ENCODE measurements around the gene COX10.
"Not testable (repeated sequence)": the region's sequence is repeated elsewhere in the genome, so short reads cannot be mapped to it uniquely, and the experiment has no call there.

Gene COX10

DNA sequence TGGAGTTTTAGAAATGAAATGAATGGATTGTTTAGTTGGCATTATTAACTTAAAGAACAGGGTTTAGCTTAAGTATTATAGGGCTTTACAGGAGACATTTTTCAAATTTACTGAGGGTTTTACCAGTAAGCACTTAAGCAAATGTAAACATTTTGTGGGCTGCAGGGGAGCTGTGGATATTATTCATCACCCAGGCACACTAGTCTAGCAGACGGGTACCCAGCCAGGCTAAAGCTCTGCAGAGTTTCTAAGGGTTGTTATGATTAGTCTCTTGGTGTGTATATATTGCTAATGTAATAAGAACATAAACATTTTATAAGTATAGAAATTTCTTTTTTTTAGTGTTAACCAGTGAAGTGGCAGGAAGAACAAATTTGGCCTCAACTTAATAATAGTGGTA is 110.6 kb downstream of the COX10 start:
- DNase-seq (ENCODE audit: low read depth) = not testable (repeated sequence)

DNA sequence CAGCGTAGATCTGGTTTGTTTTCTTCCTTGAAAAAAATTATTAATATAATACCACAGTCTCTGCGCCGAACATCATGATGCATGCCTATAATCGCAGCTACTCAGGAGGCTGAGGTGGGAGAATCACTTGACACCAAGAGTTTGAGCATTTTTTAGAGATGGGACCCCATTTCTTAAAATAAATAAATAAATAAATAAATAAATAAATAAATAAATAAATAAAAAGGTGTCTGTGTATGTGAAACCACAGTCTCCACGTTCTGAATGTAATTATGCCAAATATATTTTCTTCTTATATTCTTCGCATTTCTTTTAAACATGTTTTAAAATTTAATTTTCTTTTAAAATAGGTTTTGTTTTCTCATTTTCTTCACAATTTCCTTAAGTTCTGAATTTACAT is 112.8 kb downstream of the COX10 start:
- DNase-seq (ENCODE audit: low read depth) = not testable (repeated sequence)

DNA sequence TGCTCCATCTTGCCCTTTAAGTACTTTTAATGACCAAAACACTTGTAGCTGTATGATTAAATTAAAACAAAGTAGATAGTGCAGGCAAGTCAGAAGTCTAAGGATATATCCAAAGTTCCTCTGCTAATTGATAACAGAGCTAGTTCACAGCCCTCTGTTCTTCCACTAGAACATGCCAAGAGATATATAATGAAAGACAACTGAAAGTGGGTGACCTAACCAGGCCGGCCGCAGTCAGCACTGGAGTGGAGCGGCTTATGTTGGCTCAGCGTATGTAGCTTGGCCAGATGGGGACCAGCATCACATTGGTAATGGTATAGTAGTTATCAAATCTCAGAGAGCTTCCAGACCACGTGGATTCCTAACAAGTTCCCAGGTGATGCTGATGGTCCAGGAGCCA is 115.2 kb downstream of the COX10 start:
- not testable (repeated sequence) for DNase-seq (ENCODE audit: low read depth)

DNA sequence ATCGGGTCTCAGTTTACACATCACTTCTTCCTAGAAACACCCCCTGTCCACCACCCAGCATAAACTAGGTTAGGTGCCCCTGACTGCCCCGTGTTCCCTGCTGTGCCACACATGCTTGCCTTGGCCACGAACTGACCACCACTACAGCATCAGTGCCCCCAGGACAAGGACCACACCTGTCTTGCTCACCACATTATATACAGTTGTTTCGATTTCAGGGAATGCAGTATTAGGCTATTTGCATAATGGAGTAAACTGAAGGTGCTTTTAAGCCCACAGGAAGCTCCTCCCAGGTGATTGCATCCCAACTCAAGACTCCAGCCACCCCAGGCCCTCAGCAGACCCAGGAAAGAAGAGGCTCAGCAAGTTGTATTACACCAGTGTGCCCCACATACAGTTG is 117.1 kb downstream of the COX10 start:
- DNase-seq (ENCODE audit: low read depth) = not testable (repeated sequence)

DNA sequence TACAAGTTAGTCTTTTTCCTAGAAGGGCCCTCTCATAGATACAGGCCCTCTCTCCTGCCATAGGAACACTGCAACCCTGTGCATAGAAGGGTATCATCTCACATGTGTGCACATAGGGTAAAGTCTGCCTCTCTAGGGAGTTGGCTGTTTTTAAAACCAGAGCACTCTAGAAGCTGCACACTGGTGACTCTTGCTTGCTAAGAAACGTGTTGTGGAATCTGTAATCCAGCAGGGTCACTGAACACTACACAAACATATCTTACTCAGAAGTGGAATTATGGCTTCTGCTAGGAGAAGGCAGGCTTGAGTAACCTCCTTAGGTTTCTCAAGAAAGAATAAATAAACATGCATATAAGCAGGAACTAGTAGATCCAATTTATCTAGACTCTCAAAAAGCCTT is 121.5 kb downstream of the COX10 start:
- not testable (repeated sequence) for DNase-seq (ENCODE audit: low read depth)

DNA sequence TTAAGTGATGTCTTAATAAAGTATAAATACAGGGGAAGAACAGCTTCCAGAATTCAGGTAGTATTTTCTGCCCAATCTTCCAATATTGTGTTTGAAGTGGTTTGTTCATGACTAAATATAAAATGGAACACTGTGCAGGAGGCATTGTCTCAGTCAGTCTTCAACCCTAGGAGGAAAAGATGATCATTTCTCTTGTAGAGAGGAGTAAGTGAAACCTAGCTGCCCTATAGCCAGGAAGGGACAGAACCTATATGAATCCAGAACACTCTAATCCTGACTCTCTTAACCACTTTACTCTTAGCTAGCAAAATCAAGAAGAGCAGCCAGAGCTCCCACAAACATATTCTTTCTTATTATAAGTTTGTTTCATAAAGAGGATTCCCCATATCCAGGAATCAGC is 122.2 kb downstream of the COX10 start:
- not testable (repeated sequence) for DNase-seq (ENCODE audit: low read depth)

DNA sequence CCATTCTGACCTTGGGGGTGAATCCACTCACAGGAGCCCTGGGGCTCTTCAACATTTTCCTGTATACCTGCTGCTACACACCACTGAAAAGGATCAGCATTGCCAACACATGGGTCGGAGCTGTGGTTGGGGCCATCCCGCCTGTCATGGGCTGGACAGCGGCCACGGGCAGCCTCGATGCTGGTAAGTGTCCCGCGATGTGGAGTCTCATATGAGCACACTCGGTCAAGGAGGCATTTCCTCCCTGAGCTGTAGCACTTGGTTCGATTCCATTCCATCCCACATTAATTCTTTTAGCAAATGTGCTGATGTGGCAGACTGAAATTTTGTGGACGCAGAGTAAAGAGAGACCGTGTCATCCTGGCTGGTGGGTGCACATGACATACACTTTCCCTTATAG is 122.7 kb downstream of the COX10 start:
- not testable (repeated sequence) for DNase-seq (ENCODE audit: low read depth)

DNA sequence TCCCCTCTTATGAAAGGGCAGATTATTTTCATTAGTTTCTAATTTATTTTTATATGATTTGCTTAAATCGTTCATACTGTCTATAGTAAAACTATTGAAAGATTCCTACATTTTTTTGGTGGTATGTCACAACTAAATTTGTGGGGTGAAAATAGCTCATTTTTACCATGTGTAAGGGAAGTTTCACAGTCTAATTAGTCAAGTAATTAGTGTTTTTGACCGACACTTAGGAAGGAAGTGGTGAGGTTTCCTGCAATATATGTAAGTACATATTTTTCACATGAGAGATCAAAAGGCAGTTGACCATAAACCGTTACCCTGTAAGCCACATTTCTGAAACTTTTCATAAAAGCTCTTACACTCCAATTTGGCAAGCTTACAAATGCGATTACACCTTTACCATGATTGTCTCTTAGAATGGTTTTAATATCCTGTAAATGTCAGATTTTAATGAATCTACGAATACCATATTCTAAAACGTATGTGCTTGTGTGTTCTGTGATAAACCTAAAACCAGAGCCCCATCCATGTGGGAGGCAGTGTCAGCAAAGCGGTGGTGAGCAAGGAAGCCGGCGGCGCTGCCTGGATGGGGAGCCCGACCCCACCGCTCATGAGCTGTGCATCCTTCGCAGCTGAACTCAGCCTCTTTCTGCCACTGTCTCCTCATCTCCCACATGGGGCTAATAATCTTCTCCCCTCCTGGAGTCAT is 123.5 kb downstream of the COX10 start:
- not testable (repeated sequence) for DNase-seq (ENCODE audit: low read depth)

DNA sequence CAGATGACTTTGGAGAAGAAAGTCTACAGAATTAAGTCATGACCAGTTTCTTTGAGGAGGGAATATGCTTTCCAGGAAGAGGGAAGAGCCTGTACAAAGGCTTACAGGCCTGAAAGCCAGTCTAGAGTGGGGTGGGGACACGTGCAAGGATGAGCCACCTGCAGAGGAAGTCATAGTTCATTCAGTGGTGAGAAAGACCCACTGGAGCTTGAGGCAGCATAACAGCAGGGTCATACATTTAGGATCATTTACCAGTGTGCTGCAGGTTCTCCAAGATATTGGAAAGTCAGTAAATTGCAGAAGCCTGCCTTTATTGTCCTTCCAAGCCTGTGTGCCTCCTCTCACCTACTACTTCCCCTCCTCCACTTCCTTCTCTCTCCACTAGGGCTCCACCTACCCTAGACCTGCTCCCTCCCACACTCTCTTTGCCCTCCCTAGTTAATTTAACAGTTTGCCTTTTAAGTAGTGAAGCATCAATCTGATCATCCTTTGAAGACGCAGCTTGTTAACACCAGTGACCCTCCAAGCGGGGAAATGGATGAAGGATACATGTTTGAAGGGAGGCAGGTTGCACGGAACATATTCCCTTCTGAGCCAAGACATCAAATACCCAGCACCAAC is 127.2 kb downstream of the COX10 start:
- DNase-seq (ENCODE audit: low read depth) = no peak

DNA sequence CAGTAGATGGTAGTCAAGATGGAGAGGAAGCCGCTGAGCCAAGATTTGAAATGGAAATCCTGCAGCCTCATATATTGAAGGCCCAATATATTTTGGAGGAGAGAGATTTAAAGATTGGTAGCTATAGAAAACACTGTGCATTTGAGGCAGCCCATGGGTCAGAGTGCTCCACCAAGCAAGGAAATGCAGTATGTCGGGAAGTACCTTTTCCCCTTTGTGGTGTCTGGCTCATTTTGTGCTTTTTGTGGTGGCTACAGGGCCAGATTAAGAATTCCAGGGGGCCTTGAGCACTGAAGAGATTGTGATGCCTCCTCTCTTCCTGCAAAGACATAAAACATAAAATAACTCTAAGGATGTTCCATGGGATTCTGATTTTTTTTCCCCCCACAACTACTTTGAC is 127.8 kb downstream of the COX10 start:
- no peak for DNase-seq (ENCODE audit: low read depth)

DNA sequence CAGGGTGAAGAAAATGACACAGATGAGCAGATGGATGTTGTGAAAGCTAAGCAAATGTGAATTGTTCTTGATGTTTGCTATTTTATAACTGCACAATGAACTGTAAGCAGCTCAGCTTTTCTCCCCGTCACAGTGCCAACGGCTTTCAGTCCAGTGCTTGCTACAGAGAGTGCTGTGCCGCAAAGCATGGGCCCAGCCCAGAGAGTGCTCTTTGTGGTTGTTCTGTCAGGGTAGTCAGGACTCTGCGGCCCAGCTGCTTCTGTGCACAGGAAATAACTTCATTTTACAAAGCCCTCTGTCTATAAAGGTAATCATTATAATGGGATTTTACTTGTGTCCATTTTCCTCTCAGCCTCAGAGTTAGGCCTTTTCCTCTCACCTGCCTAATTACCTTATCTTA is 128.3 kb downstream of the COX10 start:
- peak; percentile 35 for DNase-seq (ENCODE audit: low read depth)

DNA sequence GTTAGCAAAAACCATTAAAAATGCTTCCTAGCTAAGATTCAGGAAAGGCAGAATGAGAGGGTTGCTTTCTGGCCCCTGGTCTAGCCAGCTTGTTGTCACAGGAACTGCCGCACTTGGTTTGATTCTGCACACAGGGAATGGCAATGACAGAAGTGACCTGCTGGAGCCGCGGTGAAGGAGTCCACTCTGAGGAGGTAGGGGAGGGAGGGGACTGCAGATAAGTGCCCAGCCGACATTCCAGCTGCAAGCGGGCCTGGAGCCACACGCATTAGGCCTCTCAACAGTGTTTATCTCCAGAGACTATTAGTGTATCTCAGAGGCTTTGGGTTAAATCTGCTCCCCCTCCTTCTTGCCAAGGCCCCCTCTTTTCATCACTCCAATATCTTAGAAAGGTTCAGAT is 128.7 kb downstream of the COX10 start:
- DNase-seq (ENCODE audit: low read depth) = no peak

DNA sequence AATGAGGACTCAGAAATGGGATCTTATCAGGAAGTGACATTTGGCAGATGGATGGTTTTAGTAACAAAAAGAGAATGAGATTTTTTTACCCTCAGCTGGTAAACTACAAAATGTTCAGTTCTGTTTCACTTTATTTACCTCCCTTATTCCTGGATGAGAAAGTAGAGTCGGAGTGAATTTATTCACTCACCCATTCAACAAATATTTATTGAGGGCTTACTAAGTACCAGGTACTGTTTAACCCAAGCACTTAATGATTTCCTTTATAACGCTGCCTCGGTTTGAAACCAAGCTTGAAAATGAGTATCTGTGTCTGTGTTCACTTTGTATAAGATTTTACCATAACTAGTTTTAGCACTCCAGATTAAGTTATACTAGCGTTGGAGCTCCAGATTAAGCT is 129.3 kb downstream of the COX10 start:
- DNase-seq (ENCODE audit: low read depth) = no peak

DNA sequence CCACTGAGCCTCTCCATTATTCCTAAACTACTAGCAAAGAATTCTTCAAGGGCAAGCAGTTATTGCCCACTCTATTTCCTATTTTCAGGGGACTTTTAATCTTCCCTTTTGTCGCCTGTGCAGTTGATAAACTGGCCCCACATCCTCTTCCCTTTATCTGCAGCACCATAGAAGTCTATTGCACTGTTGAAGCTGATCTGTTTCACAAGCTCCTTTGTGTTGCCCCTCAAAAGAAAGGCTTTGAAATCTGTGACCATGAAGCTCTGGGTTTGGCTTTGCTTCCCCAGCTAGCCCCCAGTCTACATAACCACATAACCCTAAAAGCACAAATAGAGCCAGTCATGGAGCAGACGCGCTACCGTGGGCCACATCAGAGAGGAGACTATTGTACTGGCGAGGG is 130.3 kb downstream of the COX10 start:
- no peak for DNase-seq (ENCODE audit: low read depth)

DNA sequence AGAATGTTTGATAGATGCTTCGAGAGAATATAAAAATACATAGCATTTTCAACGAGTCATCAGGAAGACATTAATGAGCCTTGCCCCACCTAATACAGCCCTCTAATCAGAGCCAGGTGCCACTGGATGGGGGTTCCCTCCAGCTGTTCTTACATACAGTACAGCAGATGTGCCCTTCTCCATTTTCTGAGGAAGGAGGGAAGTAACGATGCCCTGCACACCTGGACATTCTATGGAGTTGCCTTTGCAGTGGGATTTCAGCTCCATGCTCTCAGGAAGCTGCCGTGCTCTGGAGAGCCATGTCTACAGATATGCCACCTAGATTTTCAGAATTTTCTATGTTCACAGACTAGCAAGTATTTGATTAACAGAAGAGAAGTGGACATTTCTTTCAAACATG is 131.1 kb downstream of the COX10 start:
- DNase-seq (ENCODE audit: low read depth) = no peak

DNA sequence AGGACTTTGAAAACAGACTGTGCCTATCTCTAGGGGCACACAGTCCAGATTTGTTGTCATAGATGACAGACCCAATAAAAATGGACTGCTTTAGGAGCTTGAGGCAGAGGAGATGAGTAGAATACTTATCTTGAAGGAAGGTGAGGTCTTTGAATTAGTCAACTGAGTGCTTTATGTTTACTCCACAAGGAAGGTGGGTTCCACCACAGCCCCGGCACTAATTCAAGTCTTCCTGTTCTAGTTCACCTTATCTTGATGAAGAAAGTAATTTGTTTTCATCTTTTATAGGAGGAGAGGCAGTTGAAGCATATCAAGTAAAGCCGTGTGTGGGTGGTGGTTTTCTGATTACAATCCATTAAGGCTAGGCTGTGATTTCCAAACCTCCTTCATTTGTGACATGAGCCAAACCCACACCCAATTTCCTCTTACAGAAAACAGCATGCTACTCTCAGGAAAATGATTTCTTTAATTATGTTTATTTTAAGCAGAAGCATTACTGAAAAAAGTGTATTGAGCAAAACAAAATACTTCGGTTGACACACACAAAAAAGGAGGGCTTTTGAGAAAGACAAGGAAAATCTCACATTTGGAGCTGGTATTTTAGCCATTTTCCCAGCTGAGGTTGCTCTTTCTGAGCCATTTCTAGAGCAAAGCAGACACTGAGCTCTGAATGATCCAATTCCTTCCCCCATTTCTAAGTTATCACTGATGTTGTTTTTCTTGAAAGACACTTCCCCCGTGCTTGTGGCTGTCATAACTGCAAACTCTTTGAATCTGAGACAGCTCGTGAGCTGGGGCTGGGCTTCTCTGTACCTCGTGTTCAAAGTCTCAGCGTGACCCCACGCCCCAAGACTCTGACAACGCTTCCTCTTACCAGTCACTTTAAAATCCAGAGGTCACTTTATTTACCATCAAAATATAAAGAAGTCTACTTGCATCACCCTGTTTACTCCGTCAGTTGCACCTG is 132.0 kb downstream of the COX10 start:
- DNase-seq (ENCODE audit: low read depth) = peak; percentile 52

DNA sequence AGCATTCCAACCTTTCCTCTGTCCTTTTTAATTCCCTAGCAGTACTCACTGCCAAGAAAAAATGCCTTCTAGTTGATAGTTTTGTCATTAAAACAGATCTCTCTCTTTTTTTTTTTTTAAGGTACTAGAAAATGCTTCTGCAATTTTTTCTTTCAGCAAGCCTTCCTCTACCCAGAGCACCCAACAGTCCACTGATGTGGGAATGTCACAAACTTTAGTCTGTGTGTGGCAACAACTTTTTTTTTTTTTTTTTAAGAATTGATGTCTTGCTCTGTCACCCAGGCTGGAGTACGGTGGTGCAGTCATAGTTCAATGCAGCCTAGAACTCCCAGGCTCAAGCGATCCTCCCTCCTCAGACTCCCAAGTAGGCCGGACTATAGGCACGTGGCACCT is 132.7 kb downstream of the COX10 start:
- no peak for DNase-seq (ENCODE audit: low read depth)

DNA sequence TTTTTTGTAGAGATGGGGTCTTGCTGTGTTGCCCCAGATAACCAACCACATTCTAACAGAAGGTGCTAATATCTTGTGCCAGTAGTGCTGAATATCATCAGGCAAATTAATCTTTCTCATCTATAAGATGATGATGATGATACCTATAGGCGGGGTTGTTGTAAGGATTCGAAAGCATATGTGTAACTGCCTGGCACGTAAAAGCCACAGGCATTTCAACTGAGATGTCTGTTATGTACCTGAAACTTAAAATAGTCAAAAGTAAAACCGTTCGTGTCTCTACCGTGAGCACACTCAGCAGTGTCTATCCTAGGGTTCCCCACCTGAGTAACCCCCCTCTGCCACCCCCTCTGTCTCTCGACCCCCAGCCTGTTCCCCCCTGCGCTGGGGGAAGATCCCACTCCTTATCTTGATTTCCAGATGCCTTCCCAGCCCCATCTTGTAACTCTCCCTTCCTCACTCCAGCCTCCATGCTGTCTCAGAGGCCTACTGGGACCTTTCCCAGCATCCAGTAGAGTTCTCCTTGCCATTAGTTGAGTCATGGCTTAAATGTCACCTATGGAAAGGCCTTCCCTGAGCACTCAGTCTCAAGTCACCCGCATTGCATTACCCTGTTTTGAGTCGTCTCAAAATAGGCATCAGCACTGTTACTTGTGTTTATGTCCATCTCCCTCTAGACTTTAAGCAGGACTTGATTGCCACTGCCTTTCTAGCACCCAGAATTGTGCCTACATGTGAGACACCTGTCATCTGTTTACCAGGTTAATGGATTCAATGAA is 133.3 kb downstream of the COX10 start:
- DNase-seq (ENCODE audit: low read depth) = no peak

DNA sequence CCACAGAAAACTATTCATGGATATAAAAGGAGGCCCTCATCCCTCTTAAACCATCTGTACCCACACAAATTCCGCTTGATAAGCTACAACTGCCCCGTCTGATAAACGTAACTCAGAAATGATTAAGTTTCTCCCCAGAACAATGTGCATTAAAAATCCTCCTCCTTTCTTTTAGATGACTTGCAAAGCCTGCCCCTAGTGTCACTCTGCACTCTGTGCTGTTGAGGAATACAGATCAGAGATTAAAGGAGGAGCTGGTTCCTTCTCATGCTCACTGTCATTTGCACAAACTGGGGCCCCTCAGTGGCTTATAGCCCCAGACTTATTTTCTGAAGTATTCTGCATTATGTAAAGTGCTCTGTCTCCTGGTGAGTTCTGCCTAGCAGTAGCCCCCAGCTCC is 134.1 kb downstream of the COX10 start:
- no peak for DNase-seq (ENCODE audit: low read depth)

DNA sequence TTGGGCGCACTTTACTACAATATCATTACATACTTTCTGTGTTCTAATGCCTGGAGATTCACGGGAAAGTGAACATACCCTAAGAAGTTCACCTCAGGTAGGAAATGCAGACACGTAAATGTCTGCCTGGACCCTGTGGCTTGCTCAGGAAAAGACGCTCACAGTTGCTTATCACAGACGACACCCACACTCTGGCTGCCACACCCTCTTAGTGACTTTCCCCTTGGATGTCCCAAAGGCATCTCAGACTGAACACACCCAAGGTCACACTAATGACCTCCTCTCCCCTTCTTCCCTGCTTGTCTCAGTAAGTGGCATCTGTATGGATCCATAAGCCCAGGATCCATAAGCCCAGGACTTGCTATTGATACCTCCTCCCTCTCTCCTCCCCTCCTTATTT is 134.8 kb downstream of the COX10 start:
- DNase-seq (ENCODE audit: low read depth) = no peak

DNA sequence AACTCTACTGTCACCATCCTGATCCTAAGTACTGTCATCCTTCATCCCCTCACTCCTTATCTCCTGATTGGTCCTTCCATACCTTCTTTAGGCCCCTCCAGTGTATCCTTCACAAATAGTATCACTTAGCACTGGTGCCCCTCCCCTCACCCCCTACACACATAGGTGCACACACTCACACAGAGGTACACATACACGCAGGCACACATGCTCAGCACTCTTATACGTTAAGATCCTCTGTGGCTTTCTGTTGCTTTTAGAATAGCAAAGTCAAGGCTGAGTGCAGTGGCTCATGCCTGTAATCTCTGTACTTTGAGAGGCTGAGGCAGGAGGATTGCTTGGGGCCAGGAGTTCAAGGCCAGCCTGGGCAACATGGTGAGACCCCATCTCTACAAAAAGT is 135.2 kb downstream of the COX10 start:
- DNase-seq (ENCODE audit: low read depth) = no peak

DNA sequence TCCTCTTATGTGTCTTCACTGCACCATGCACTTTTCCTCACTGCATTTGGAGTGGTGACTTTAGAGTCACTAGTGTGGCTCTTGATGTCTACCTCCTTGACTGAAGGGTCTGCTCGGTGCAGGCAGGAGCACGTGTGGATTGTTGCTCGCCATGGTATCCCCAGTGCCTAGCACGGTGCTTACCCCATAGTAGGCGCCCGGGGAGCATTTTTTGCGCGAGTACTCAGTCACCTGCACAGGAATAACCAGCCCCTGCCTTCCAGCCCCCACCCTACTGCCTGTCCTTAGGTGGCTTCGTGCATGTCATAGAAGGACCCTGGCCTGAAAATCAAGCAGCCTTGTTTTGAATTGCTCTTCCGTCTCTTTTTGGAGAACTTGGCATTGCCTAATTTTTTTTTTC is 136.1 kb downstream of the COX10 start:
- no peak for DNase-seq (ENCODE audit: low read depth)
